ENCODE measurements around the gene TMTC1.

DNA sequence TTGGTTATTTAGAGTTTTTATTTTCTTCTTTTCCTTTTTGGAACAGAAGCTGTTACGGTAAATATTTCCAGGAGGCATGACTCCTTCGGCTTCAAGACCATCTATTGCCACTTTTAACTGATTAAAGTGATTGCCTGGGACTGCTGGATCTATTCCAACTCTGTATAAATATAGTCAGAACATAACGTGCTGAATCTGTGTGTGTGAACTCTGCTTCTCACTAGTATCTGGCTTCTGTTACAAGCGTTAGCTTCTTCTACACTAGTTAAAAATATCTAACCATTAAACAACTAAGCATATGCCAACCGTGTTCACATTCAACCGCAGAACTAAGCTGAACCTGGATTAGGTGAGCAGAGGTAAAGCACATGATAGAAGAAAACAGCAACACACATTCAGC is 49.0 kb downstream of the TMTC1 start:
- TF ChIP-seq, protein P1, sequence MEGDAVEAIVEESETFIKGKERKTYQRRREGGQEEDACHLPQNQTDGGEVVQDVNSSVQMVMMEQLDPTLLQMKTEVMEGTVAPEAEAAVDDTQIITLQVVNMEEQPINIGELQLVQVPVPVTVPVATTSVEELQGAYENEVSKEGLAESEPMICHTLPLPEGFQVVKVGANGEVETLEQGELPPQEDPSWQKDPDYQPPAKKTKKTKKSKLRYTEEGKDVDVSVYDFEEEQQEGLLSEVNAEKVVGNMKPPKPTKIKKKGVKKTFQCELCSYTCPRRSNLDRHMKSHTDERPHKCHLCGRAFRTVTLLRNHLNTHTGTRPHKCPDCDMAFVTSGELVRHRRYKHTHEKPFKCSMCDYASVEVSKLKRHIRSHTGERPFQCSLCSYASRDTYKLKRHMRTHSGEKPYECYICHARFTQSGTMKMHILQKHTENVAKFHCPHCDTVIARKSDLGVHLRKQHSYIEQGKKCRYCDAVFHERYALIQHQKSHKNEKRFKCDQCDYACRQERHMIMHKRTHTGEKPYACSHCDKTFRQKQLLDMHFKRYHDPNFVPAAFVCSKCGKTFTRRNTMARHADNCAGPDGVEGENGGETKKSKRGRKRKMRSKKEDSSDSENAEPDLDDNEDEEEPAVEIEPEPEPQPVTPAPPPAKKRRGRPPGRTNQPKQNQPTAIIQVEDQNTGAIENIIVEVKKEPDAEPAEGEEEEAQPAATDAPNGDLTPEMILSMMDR (IDR thresholded peaks at IDR 0.05 in 8 of 11, conservative IDR thresholded peaks at IDR 0.05 in 3 of 11), result no peak
- no peak for TF ChIP-seq POLR2A (IDR thresholded peaks at IDR 0.05)
- TF ChIP-seq POLR2AphosphoS5 (IDR thresholded peaks at IDR 0.05), result no peak

Measured in spleen (tissue), 7 donors.